Natural killer cell (primary cell): ENCODE results near the gene NFATC3. TPM values are rescaled to one million over a fixed set of nuclear protein-coding genes. Genes with fewer than 3 reads are reported as not detected.

Experiments
- ATAC-seq, 3 donors: fragments of 150-1000 bp in 2 of 3; fragments of 200-7000 bp in 1 of 3; cut with Tn5 transposase; 1 replicate in 1 of 3; 2 replicates in 2 of 3; pipeline ENCODE4 v1.10.0; 2021; ENCODE audit warnings: mild to moderate bottlenecking in 2 of 3, moderate library complexity in 2 of 3
- DNase-seq, 2 donors: peaks; one replicate each; pipeline versions ENCODE4 v3.0.0 to v3.0.0-alpha.2; 2013 to 2021; ENCODE audit warnings: mixed read lengths in 1 of 2
- H3K27ac ChIP-seq: one replicate; pipeline ENCODE4 v1.5.1; 2013; ENCODE audit warnings: mild to moderate bottlenecking, low read length
- H3K27me3 ChIP-seq: one replicate; pipeline ENCODE4 v1.6.1; 2013; ENCODE audit warnings: low read length; ENCODE audit not compliant: control insufficient read depth, insufficient read depth
- H3K36me3 ChIP-seq: one replicate; pipeline ENCODE4 v1.6.1; 2013; ENCODE audit warnings: low read length; ENCODE audit not compliant: control insufficient read depth, insufficient read depth
- H3K4me1 ChIP-seq: one replicate; pipeline ENCODE4 v1.6.1; 2013; ENCODE audit warnings: low read length; ENCODE audit not compliant: control insufficient read depth, insufficient read depth
- H3K4me3 ChIP-seq: one replicate; pipeline ENCODE4 v1.5.1; 2013; ENCODE audit warnings: low read length
- H3K9me3 ChIP-seq: one replicate; pipeline ENCODE4 v1.6.1; 2013; ENCODE audit warnings: low read length; ENCODE audit not compliant: control insufficient read depth, insufficient read depth
- H3K27ac Mint-ChIP-seq, 2 donors: one replicate each; pipeline ENCODE4 v1.8.0; 2022; ENCODE audit warnings: mild to moderate bottlenecking in 2 of 2, mixed read lengths in 2 of 2, moderate library complexity in 1 of 2
- H3K27me3 Mint-ChIP-seq, 2 donors: one replicate each; pipeline ENCODE4 v1.8.0; 2022; ENCODE audit warnings: low read depth in 2 of 2, mixed read lengths in 2 of 2
- H3K36me3 Mint-ChIP-seq: one replicate; pipeline ENCODE4 v1.8.0; 2022; ENCODE audit warnings: mixed read lengths
- H3K4me1 Mint-ChIP-seq, 2 donors: one replicate each; pipeline ENCODE4 v1.8.0; 2022; ENCODE audit warnings: mixed read lengths in 2 of 2
- H3K4me3 Mint-ChIP-seq: one replicate; pipeline ENCODE4 v1.8.0; 2022; ENCODE audit warnings: mild to moderate bottlenecking, moderate library complexity, mixed read lengths
- H3K9me3 Mint-ChIP-seq, 2 donors: one replicate each; pipeline ENCODE4 v1.8.0; 2022; ENCODE audit warnings: mixed read lengths in 2 of 2
- whole genome bisulfite sequencing: methylation state at CpG from one replicate; pipeline ENCODE4 v1.1.7; 2013; ENCODE audit warnings: missing lambda C conversion rate; ENCODE audit not compliant: insufficient coverage; 5-methylcytosine and 5-hydroxymethylcytosine counted together
- intact Hi-C: fragments of 100-400 bp; cut with micrococcal nuclease; formaldehyde crosslinking; loops from one replicate; pipeline ENCODE4 v1.14.2; 2022
- total RNA-seq, 4 donors: library from RNA; stranded (reverse); fragments of 120-200 nt in 1 of 4; gene quantifications; one replicate each; pipeline versions ENCODE4 v1.2.3 to v1.2.4, GENCODE V29; 2013 to 2022
- TF ChIP-seq, protein P1 (sequence below): fragments of 200-600 bp; IDR thresholded peaks from one replicate; pipeline ENCODE4 v1.8.0; 2022; ENCODE audit warnings: antibody characterized with exemption

NFATC3 gene
- total RNA-seq, 3 donors from 2014 or later (not counting 1 experiment from before 2014, with no cell fraction given), result 241 to 282 (median 263) TPM

GRCh38 chr16:68200088-68200783 lies 115.1 kb downstream of the NFATC3 start:
- DNase-seq (no peak), ATAC-seq (peak; percentile 37 to 80 (median 78))
- Mint-ChIP-seq H3K27ac (peak overlapping the region; percentile 76 to 86), H3K36me3 (no peaks in the 10 kb centered on the region), H3K27me3 (no peaks in the 10 kb centered on the region), H3K9me3 (no peaks in the 10 kb centered on the region), H3K4me1 (peaks cover 18 to 23% of the 10 kb centered on the region in 2 donors), H3K4me3 (no peak overlapping the region)
- H3K9me3 ChIP-seq, result no peaks in the 10 kb centered on the region
- peaks cover 19% of the 10 kb centered on the region for H3K36me3 ChIP-seq
- no peak overlapping the region for H3K27ac ChIP-seq
- WGBS, result 66% methylated on average over 2 of the region's 3 CpGs
- no peak overlapping the region for H3K4me3 ChIP-seq
- TF ChIP-seq, protein P1, sequence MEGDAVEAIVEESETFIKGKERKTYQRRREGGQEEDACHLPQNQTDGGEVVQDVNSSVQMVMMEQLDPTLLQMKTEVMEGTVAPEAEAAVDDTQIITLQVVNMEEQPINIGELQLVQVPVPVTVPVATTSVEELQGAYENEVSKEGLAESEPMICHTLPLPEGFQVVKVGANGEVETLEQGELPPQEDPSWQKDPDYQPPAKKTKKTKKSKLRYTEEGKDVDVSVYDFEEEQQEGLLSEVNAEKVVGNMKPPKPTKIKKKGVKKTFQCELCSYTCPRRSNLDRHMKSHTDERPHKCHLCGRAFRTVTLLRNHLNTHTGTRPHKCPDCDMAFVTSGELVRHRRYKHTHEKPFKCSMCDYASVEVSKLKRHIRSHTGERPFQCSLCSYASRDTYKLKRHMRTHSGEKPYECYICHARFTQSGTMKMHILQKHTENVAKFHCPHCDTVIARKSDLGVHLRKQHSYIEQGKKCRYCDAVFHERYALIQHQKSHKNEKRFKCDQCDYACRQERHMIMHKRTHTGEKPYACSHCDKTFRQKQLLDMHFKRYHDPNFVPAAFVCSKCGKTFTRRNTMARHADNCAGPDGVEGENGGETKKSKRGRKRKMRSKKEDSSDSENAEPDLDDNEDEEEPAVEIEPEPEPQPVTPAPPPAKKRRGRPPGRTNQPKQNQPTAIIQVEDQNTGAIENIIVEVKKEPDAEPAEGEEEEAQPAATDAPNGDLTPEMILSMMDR, result no peak
- H3K4me1 ChIP-seq, result no peaks in the 10 kb centered on the region
- H3K27me3 ChIP-seq, result no peaks in the 10 kb centered on the region
- intact Hi-C loops, result no loop called here

- intact Hi-C loops, result no loop called here
- Histone ChIP-seq H3K4me3 (no peak overlapping the region), H3K4me1 (no peaks in the 10 kb centered on the region), H3K27ac (no peak overlapping the region), H3K27me3 (no peaks in the 10 kb centered on the region), H3K36me3 (peaks cover 17% of the 10 kb centered on the region), H3K9me3 (no peaks in the 10 kb centered on the region)
- TF ChIP-seq, protein P1, result no peak
- H3K9me3 Mint-ChIP-seq, result no peaks in the 10 kb centered on the region
- H3K4me3 Mint-ChIP-seq, result no peak overlapping the region
- peaks cover 24 to 30% of the 10 kb centered on the region in 2 donors for H3K4me1 Mint-ChIP-seq
- H3K27me3 Mint-ChIP-seq, result no peaks in the 10 kb centered on the region
- DNase-seq (no peak), ATAC-seq (no peak)
- H3K27ac Mint-ChIP-seq, result peak overlapping the region; percentile 67 to 79
- H3K36me3 Mint-ChIP-seq, result no peaks in the 10 kb centered on the region
These were observed 116.9 kb downstream of the NFATC3 start for GRCh38 chr16:68202091-68202519.

GRCh38 chr16:68206245-68206644 lies 121.1 kb downstream of the NFATC3 start:
- Histone ChIP-seq H3K36me3 (peaks cover 12% of the 10 kb centered on the region), H3K4me1 (peaks cover 3% of the 10 kb centered on the region), H3K9me3 (no peaks in the 10 kb centered on the region), H3K27ac (no peak overlapping the region), H3K4me3 (no peak overlapping the region), H3K27me3 (no peaks in the 10 kb centered on the region)
- TF ChIP-seq, protein P1, result no peak
- Mint-ChIP-seq H3K27me3 (no peaks in the 10 kb centered on the region), H3K27ac (peak overlapping the region; percentile 51 to 75), H3K4me3 (no peak overlapping the region), H3K4me1 (peaks cover 22 to 24% of the 10 kb centered on the region in 2 donors), H3K9me3 (no peaks in the 10 kb centered on the region), H3K36me3 (no peaks in the 10 kb centered on the region)
- DNase-seq (no peak), ATAC-seq (no peak)
- 81% methylated on average over 1 of the region's 2 CpGs for WGBS
- intact Hi-C loops, result no loop called here

DNA sequence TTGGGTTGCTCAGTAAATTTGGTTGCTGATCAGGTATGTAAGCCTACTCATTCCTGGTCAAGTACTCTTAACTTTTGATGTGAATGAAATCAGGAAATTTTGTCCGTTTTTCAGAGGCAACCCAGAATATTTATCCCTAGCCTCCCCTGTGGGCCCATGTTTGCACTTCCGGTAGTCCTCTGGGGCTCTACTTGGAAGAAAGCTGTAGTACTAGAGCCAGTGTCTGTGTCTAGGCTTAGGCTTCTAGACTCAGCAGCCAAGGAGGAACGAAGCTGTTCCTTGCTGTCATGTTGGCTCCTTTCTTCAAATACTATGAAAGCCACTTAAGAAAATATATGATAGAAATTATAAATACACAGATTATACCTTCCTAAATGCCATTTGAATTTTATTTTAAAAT lies 129.6 kb downstream of the NFATC3 start:
- 96% methylated on average over 2 of the region's 3 CpGs for WGBS
- H3K36me3 ChIP-seq, result peaks cover 17% of the 10 kb centered on the region

More for the DNA sequence above, 129.6 kb downstream of the NFATC3 start:
- Mint-ChIP-seq H3K4me1 (peaks cover 24 to 32% of the 10 kb centered on the region in 2 donors), H3K27ac (peak overlapping the region; percentile 45 to 64), H3K27me3 (no peaks in the 10 kb centered on the region), H3K4me3 (no peak overlapping the region), H3K36me3 (peaks cover 5% of the 10 kb centered on the region), H3K9me3 (no peaks in the 10 kb centered on the region)
- H3K4me1 ChIP-seq, result no peaks in the 10 kb centered on the region
- intact Hi-C loops, result no loop called here
- DNase-seq, result no peak
- ATAC-seq, result no peak
- H3K4me3 ChIP-seq, result no peak overlapping the region
- TF ChIP-seq, protein P1, result no peak
- H3K27me3 ChIP-seq, result no peaks in the 10 kb centered on the region
- H3K9me3 ChIP-seq, result no peaks in the 10 kb centered on the region
- no peak overlapping the region for H3K27ac ChIP-seq
